ENCODE measurements around the gene CCNJ. TPM values are rescaled to one million over a fixed set of nuclear protein-coding genes. Genes with fewer than 3 reads are reported as not detected.

Gene CCNJ
- polyA plus RNA-seq, 1 of the 3 experiments (the other 2 are of a cell fraction), result 4.3 TPM

- Histone ChIP-seq H4K20me1 (ENCODE audit: insufficient read depth) (no peaks in the 10 kb centered on the region), H3K36me3 (replicated peaks in 1 of 2; ENCODE audit: control insufficient read depth in 1 of 2, insufficient read depth in 2 of 2, low read length in 1 of 2) (no peaks in the 10 kb centered on the region), H3K9me2 (no peaks in the 10 kb centered on the region), H3K9me3 (no peaks in the 10 kb centered on the region), H2AFZ (ENCODE audit: low read depth) (no peak overlapping the region), H3F3A (replicated peaks; ENCODE audit: insufficient read depth) (no peaks in the 10 kb centered on the region), H3K4me3 (ENCODE audit: low read depth in 2 of 2, low read length in 1 of 2) (no peak overlapping the region; a peak in 1 of 4 replicates), H3K9ac (no peak overlapping the region), H3K4me2 (no peak overlapping the region), H3K4me1 (ENCODE audit: control insufficient read depth in 1 of 2, insufficient read depth in 2 of 2, low read depth in 1 of 2, low read length in 1 of 2) (no peaks in the 10 kb centered on the region), H3K79me2 (ENCODE audit: insufficient read depth) (no peaks in the 10 kb centered on the region), H3K27me3 (ENCODE audit: insufficient read depth) (no peaks in the 10 kb centered on the region), H3K27ac (ENCODE audit: low read depth in 2 of 2, low read length in 1 of 2) (no peak overlapping the region)
- ChIA-PET CTCF (interaction anchor here (0.5 to 6.9 kb wide), 53 partner anchors 8 to 654 kb away, joined by 3 to 112 read pairs (median 5); partner anchors contain the start of genes CCNJ and ZNF518A), POLR2A (interaction anchor here (0.6 kb wide), 1 partner anchor 95 kb away, joined by 6 read pairs; no protein-coding TSS in a partner anchor)
- TF ChIP-seq NFIC (IDR thresholded peaks at IDR 0.05; ENCODE audit: borderline replicate concordance) (no peak), SMC3 (IDR thresholded peaks at IDR 0.05; ENCODE audit: low read depth, low read length) (peak; percentile 62), FOXJ3 (CRISPR knock-in tag; IDR thresholded peaks at IDR 0.05) (no peak), RCOR1 (IDR thresholded peaks at IDR 0.05; ENCODE audit: low read length) (0 out of 2 replicates have a peak, but pooled peaks have one; percentile 20), CTCF (IDR thresholded peaks at IDR 0.05) (peak; percentile 92), ELF1 (IDR thresholded peaks at IDR 0.05) (no peak), NRF1 (IDR thresholded peaks at IDR 0.05; ENCODE audit: low read depth, low read length) (0 out of 2 replicates have a peak, but pooled peaks have one; percentile 2), GABPA (IDR thresholded peaks at IDR 0.05; ENCODE audit: low read depth) (no peak), ZBTB33 (IDR thresholded peaks at IDR 0.05; ENCODE audit: borderline replicate concordance, low read depth) (no peak), MEF2A (IDR thresholded peaks at IDR 0.05; ENCODE audit: borderline replicate concordance, low read depth) (no peak), CHD2 (IDR thresholded peaks at IDR 0.05; ENCODE audit: low read length, partially characterized antibody) (peak; percentile 15), POLR2AphosphoS5 (IDR thresholded peaks at IDR 0.05; ENCODE audit: low read depth, low read length) (no peak), REST (IDR thresholded peaks at IDR 0.05; ENCODE audit: low read depth, low read length) (no peak), RAD21 (IDR thresholded peaks at IDR 0.05; ENCODE audit: low read length) (peak; percentile 82)
- WGBS (ENCODE audit: low lambda C conversion rate), result 11% methylated on average over 5 of the region's 5 CpGs
- DNase-seq, result peak; percentile 42
Measured at GRCh38 chr10:96017191-96017687, 26.1 kb upstream of the CCNJ start.

All from SK-N-SH (cell line).